H1 (cell line): Measurements from ENCODE around the gene MAST1.

Experiments used
- BCL11A ChIP-seq, 2 experiments: IDR thresholded peaks; one replicate each; pipeline ENCODE4 v1.6.1; 2011; ENCODE audit warnings: low read depth in 2 of 2, low read length in 2 of 2, mild to moderate bottlenecking in 2 of 2
- EGR1 ChIP-seq: IDR thresholded peaks from 2 replicates; pipeline ENCODE4 v1.6.1; 2011; ENCODE audit warnings: low read depth, low read length, borderline replicate concordance
- EP300 ChIP-seq, 2 experiments: IDR thresholded peaks; 1 replicate in 1 of 2; 2 replicates in 1 of 2; pipeline ENCODE4 v1.6.1; 2011 to 2012; ENCODE audit warnings: low read depth in 2 of 2, low read length in 2 of 2, mild to moderate bottlenecking in 2 of 2, borderline replicate concordance in 1 of 2, inconsistent platforms in 1 of 2, moderate library complexity in 1 of 2
- EZH2 ChIP-seq: fragments of 200-600 bp; sonication (generic); IDR thresholded peaks from 2 replicates; pipeline ENCODE4 v1.7.1; 2012; ENCODE audit warnings: low read depth, mild to moderate bottlenecking, moderate library complexity, low read length, inconsistent platforms; ENCODE audit not compliant: severe bottlenecking
- JUN ChIP-seq: IDR thresholded peaks from 2 replicates; pipeline ENCODE4 v1.6.1; 2011; ENCODE audit warnings: low read depth, mild to moderate bottlenecking, improper control_type of control experiment, low read length
- POLR2A ChIP-seq, 2 experiments: IDR thresholded peaks; 1 replicate in 1 of 2; 2 replicates in 1 of 2; pipeline ENCODE4 v1.6.1; 2011; ENCODE audit warnings: low read depth in 2 of 2, low read length in 2 of 2, mild to moderate bottlenecking in 2 of 2; ENCODE audit errors: control extremely low read depth in 1 of 2
- POLR2AphosphoS5 ChIP-seq: IDR thresholded peaks from 2 replicates; pipeline ENCODE4 v1.6.1; 2011; ENCODE audit warnings: low read depth, low read length
- RAD21 ChIP-seq, 2 experiments: IDR thresholded peaks in 1 of 2; conservative IDR thresholded peaks in 1 of 2; 2 replicates each; pipeline ENCODE4 v1.6.1; 2011; ENCODE audit warnings: low read depth in 2 of 2, low read length in 2 of 2, improper control_type of control experiment in 1 of 2, inconsistent platforms in 1 of 2, mild to moderate bottlenecking in 1 of 2, moderate library complexity in 1 of 2
- TF ChIP-seq, protein P1 (sequence below), 3 experiments: IDR thresholded peaks; 1 replicate in 2 of 3; 2 replicates in 1 of 3; pipeline versions ENCODE4 v1.5.1 to v1.6.1; 2011; ENCODE audit warnings: low read length in 3 of 3, mild to moderate bottlenecking in 3 of 3, inconsistent platforms in 2 of 3, low read depth in 1 of 3, moderate library complexity in 1 of 3; ENCODE audit not compliant: insufficient read depth in 1 of 3; ENCODE audit errors: control extremely low read depth in 1 of 3
- TF ChIP-seq, protein P2 (sequence below): IDR thresholded peaks from 2 replicates; pipeline ENCODE4 v1.6.1; 2012; ENCODE audit warnings: inconsistent platforms

DNA sequence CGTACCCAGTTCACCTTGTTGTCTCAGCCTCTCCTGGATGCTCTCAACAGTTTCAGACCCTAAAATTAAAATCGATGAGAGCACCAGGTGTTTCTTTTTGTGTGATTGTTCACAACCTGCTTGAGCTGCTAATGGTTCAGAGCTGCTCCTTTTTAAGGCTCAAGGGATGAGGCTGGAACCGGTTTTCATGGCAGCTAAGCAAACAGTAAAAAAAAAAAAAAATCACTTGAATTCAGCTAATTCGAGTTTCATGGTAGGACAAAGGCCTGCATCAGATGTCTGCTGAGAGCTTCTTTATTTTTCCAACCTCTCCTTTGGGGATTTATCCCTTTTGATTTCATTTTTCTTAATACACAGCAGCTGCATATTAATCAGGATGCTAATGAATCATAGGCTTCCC is 74.3 kb downstream of the MAST1 start:
- no peak for TF ChIP-seq EP300 (IDR thresholded peaks at IDR 0.05; ENCODE audit: borderline replicate concordance in 1 of 2, low read depth in 2 of 2, low read length in 2 of 2)
- no peak for TF ChIP-seq EZH2
- TF ChIP-seq EGR1: no peak
- TF ChIP-seq BCL11A (IDR thresholded peaks at IDR 0.05; ENCODE audit: low read depth in 2 of 2, low read length in 2 of 2): no peak
- TF ChIP-seq, protein P1, sequence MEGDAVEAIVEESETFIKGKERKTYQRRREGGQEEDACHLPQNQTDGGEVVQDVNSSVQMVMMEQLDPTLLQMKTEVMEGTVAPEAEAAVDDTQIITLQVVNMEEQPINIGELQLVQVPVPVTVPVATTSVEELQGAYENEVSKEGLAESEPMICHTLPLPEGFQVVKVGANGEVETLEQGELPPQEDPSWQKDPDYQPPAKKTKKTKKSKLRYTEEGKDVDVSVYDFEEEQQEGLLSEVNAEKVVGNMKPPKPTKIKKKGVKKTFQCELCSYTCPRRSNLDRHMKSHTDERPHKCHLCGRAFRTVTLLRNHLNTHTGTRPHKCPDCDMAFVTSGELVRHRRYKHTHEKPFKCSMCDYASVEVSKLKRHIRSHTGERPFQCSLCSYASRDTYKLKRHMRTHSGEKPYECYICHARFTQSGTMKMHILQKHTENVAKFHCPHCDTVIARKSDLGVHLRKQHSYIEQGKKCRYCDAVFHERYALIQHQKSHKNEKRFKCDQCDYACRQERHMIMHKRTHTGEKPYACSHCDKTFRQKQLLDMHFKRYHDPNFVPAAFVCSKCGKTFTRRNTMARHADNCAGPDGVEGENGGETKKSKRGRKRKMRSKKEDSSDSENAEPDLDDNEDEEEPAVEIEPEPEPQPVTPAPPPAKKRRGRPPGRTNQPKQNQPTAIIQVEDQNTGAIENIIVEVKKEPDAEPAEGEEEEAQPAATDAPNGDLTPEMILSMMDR (IDR thresholded peaks at IDR 0.05; ENCODE audit: control extremely low read depth in 1 of 3, insufficient read depth in 1 of 3, low read depth in 1 of 3, low read length in 3 of 3): no peak
- no peak for TF ChIP-seq JUN
- no peak for TF ChIP-seq POLR2A (IDR thresholded peaks at IDR 0.05; ENCODE audit: control extremely low read depth in 1 of 2, low read depth in 2 of 2, low read length in 2 of 2)
- no peak for TF ChIP-seq POLR2AphosphoS5
- TF ChIP-seq, protein P2, sequence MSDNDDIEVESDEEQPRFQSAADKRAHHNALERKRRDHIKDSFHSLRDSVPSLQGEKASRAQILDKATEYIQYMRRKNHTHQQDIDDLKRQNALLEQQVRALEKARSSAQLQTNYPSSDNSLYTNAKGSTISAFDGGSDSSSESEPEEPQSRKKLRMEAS: no peak
- TF ChIP-seq RAD21 (IDR thresholded peaks at IDR 0.05 in 1 of 2, conservative IDR thresholded peaks at IDR 0.05 in 1 of 2; ENCODE audit: low read depth in 2 of 2, low read length in 2 of 2): no peak
